Stimulated activated naive CD8-positive, alpha-beta T cell treated with anti-CD3 and anti-CD28 coated beads, Interleukin-15, amount 100 ng/mL, for 72 hours (primary cell): ENCODE data around the gene GHITM.
"Not testable (repeated sequence)": the region's sequence is repeated elsewhere in the genome, so short reads cannot be mapped to it uniquely, and the experiment has no call there.

ENCODE experiments used
- ATAC-seq: fragments of 150-1000 bp; cut with Tn5 transposase; 2 replicates; pipeline ENCODE4 v1.10.0; 2021; ENCODE audit warnings: mild to moderate bottlenecking, moderate library complexity
- DNase-seq, 2 donors: peaks; one replicate each; pipeline ENCODE4 v3.0.0; 2021 to 2022
- H3K27ac Mint-ChIP-seq, 2 donors: one replicate each; pipeline ENCODE4 v1.8.0; 2022; ENCODE audit warnings: mild to moderate bottlenecking in 2 of 2, mixed read lengths in 2 of 2, moderate library complexity in 2 of 2
- H3K27me3 Mint-ChIP-seq: one replicate; pipeline ENCODE4 v1.8.0; 2022; ENCODE audit warnings: mixed read lengths
- H3K4me1 Mint-ChIP-seq: one replicate; pipeline ENCODE4 v1.8.0; 2022; ENCODE audit warnings: mild to moderate bottlenecking, mixed read lengths
- H3K4me3 Mint-ChIP-seq, 2 donors: one replicate each; pipeline ENCODE4 v1.8.0; 2022; ENCODE audit warnings: mild to moderate bottlenecking in 2 of 2, mixed read lengths in 2 of 2, moderate library complexity in 1 of 2
- H3K9me3 Mint-ChIP-seq, 2 donors: one replicate each; pipeline ENCODE4 v1.8.0; 2022; ENCODE audit warnings: mixed read lengths in 2 of 2

GHITM gene, protein sequence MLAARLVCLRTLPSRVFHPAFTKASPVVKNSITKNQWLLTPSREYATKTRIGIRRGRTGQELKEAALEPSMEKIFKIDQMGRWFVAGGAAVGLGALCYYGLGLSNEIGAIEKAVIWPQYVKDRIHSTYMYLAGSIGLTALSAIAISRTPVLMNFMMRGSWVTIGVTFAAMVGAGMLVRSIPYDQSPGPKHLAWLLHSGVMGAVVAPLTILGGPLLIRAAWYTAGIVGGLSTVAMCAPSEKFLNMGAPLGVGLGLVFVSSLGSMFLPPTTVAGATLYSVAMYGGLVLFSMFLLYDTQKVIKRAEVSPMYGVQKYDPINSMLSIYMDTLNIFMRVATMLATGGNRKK

GRCh38 chr10:84139126-84140035 lies at the start of gene GHITM:
Gene GHITM, plus strand, starts transcription at chr10:84139509. Its CDS starts 1,992 bp downstream, at chr10:84141501.
- peak within 1 kb of the TSS; percentile 95 for H3K4me3 Mint-ChIP-seq
- H3K9me3 Mint-ChIP-seq, result peaks cover 0 to 9% of the 10 kb centered on the region in 2 donors
- no peaks in the 10 kb centered on the region for H3K27me3 Mint-ChIP-seq
- peak; percentile 97 for ATAC-seq
- peak within 1 kb of the TSS; percentile 99 for H3K27ac Mint-ChIP-seq
- peaks cover 22% of the 10 kb centered on the region for H3K4me1 Mint-ChIP-seq
- peak; percentile 99 for DNase-seq

GRCh38 chr10:84095811-84096497 lies 43.4 kb upstream of the GHITM start:
- Mint-ChIP-seq H3K27me3 (peaks cover 7% of the 10 kb centered on the region), H3K4me3 (no peak overlapping the region), H3K27ac (no peak overlapping the region), H3K9me3 (no peaks in the 10 kb centered on the region), H3K4me1 (no peaks in the 10 kb centered on the region)
- ATAC-seq (no peak), DNase-seq (no peak)

- Mint-ChIP-seq H3K9me3 (no peaks in the 10 kb centered on the region), H3K4me3 (no peak overlapping the region), H3K27me3 (peaks cover 14% of the 10 kb centered on the region), H3K4me1 (no peaks in the 10 kb centered on the region), H3K27ac (no peak overlapping the region)
- DNase-seq (no peak), ATAC-seq (no peak)
These were observed 41.4 kb upstream of the GHITM start for GRCh38 chr10:84097787-84098353.

- H3K9me3 Mint-ChIP-seq, result no peaks in the 10 kb centered on the region
- DNase-seq, result no peak
- H3K27ac Mint-ChIP-seq, result no peak overlapping the region
- H3K4me1 Mint-ChIP-seq, result no peaks in the 10 kb centered on the region
- H3K4me3 Mint-ChIP-seq, result no peak overlapping the region
- H3K27me3 Mint-ChIP-seq, result peaks cover 14% of the 10 kb centered on the region
- no peak for ATAC-seq
These were observed 40.6 kb upstream of the GHITM start for GRCh38 chr10:84098667-84099066.

DNA sequence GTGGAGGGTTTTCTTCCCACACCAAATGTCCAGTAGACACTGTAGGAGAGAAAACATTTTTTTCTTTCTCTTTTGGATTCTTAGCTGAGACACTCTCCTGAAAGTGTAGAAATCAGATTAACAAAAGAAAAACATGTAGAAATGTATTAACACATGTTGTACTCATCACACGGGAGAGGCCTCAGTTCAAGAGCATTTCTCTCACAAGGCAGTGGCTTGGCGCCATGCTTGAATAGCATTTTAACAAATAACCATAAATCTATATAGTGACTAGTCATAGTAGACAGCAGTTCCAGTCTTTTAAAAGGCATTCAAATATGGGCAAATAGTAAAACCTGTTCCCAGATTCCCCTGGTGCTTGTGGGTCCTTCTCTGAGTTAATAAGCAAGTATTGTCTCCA lies 38.3 kb upstream of the GHITM start:
- Mint-ChIP-seq H3K9me3 (no peaks in the 10 kb centered on the region), H3K4me3 (no peak overlapping the region), H3K27ac (no peak overlapping the region), H3K27me3 (peaks cover 14% of the 10 kb centered on the region), H3K4me1 (no peaks in the 10 kb centered on the region)
- ATAC-seq, result no peak
- DNase-seq, result no peak

GRCh38 chr10:84108797-84109196 lies 30.5 kb upstream of the GHITM start:
- ATAC-seq, result no peak
- no peak overlapping the region for H3K27ac Mint-ChIP-seq
- no peak overlapping the region for H3K4me3 Mint-ChIP-seq
- no peaks in the 10 kb centered on the region for H3K9me3 Mint-ChIP-seq
- DNase-seq, result no peak
- peaks cover 11% of the 10 kb centered on the region for H3K27me3 Mint-ChIP-seq
- no peaks in the 10 kb centered on the region for H3K4me1 Mint-ChIP-seq

DNA sequence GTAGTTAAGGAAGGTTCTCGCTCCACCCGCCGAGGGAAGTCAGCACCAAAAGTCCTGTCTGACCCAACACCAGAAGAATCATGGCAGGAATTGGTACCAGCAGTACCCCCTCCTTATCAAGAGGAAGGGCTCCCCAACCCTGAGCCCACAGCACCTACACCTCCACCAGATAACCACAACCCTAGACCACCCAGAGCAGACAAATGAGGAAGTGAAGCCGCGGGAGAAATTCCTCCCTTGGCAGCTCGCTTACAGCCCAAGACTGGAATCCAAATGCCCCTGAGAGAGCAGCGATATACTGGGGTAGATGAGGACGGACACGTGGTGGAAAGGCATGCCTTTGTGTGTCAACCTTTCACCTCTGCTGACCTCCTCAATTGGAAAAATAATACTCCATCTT lies 29.5 kb upstream of the GHITM start:
- not testable (repeated sequence) for H3K9me3 Mint-ChIP-seq, H3K4me3 Mint-ChIP-seq, H3K27ac Mint-ChIP-seq, H3K4me1 Mint-ChIP-seq, DNase-seq, ATAC-seq
- peaks cover 11% of the 10 kb centered on the region for H3K27me3 Mint-ChIP-seq

- not testable (repeated sequence) for H3K27ac Mint-ChIP-seq, H3K4me3 Mint-ChIP-seq, H3K4me1 Mint-ChIP-seq, DNase-seq, ATAC-seq, H3K9me3 Mint-ChIP-seq
- H3K27me3 Mint-ChIP-seq, result peaks cover 23% of the 10 kb centered on the region
These were observed 25.8 kb upstream of the GHITM start for GRCh38 chr10:84113468-84113867.

GRCh38 chr10:84114088-84114667 lies 25.1 kb upstream of the GHITM start:
- Mint-ChIP-seq H3K27me3 (peaks cover 28% of the 10 kb centered on the region), H3K27ac (no peak overlapping the region), H3K9me3 (no peaks in the 10 kb centered on the region), H3K4me3 (no peak overlapping the region), H3K4me1 (no peaks in the 10 kb centered on the region)
- DNase-seq (no peak), ATAC-seq (no peak)

GRCh38 chr10:84117204-84117603 lies 22.1 kb upstream of the GHITM start:
- H3K4me1 Mint-ChIP-seq, DNase-seq, ATAC-seq, H3K9me3 Mint-ChIP-seq, H3K27ac Mint-ChIP-seq, H3K4me3 Mint-ChIP-seq: not testable (repeated sequence)
- peaks cover 28% of the 10 kb centered on the region for H3K27me3 Mint-ChIP-seq

DNA sequence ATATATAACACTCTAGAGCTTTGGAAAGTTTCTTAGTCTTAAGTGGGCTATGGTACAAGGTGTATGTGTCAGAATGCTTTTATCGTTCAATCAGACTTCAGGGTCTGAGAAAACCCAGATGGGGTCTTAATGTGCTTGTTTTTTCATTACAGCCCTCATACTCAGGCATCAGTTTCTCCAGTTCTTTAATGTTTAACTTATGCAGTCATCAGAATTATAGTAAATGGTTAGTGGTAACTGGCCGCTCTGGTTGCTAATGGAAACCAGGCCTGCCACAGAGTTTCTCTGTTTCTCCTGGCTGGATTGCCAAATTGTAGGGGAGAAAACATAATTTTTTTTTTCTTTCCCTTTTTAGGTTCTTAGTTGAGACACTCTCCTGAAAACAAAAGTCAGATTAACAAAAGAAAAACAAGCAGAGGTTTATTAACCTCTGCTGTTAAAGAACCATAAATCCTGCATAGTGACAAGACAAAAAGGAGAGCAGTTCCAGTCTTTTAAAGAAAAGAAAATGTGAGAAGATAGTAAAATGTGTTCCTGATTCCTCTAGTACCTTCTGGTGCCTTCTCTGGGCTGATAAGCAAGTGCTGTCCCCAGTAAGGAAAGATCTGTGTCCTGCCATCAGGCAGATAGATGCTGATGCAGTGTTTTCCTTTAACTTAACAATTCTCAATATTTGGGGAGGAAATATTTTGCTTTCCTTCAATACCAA lies 21.5 kb upstream of the GHITM start:
- H3K4me3 Mint-ChIP-seq, result no peak overlapping the region
- H3K27me3 Mint-ChIP-seq, result peaks cover 28% of the 10 kb centered on the region
- H3K4me1 Mint-ChIP-seq, result no peaks in the 10 kb centered on the region
- ATAC-seq (no peak), DNase-seq (no peak)
- H3K9me3 Mint-ChIP-seq, result no peaks in the 10 kb centered on the region
- no peak overlapping the region for H3K27ac Mint-ChIP-seq

- ATAC-seq (no peak), DNase-seq (no peak)
- no peak overlapping the region for H3K4me3 Mint-ChIP-seq
- no peaks in the 10 kb centered on the region for H3K9me3 Mint-ChIP-seq
- no peaks in the 10 kb centered on the region for H3K4me1 Mint-ChIP-seq
- peaks cover 28% of the 10 kb centered on the region for H3K27me3 Mint-ChIP-seq
- H3K27ac Mint-ChIP-seq, result no peak overlapping the region
These were observed 20.8 kb upstream of the GHITM start for GRCh38 chr10:84118395-84119006.

DNA sequence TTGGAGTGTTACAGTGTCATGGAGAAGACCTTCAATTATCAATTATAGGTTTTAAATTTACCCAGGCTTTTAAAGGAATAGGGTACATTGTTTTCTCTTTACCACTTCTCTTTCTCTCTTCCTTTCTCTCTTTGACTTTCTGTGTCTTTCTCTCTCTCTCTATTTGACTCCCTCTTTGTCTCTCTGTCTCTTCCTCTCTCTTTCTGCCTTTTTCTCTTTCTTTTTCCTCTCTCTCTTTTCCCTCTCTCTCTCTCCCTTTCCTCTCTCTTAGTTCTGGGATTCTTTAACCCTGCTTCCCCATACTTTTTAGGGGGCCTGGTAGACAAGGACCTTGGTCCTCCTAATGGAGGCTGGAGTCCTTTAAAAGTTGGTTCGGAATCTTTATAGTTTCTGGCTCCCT lies 15.9 kb upstream of the GHITM start:
- H3K4me3 Mint-ChIP-seq, result no peak overlapping the region
- peaks cover 20 to 30% of the 10 kb centered on the region in 2 donors for H3K9me3 Mint-ChIP-seq
- H3K27ac Mint-ChIP-seq, result peak overlapping the region in 1 of 2 donors; percentile 15
- DNase-seq, result no peak
- ATAC-seq, result no peak
- no peaks in the 10 kb centered on the region for H3K4me1 Mint-ChIP-seq
- peaks cover 20% of the 10 kb centered on the region for H3K27me3 Mint-ChIP-seq
